Trophoblast cell (in vitro differentiated cells and primary cell): ENCODE results near the gene APMAP.
"Not testable (repeated sequence)": the region's sequence is repeated elsewhere in the genome, so short reads cannot be mapped to it uniquely, and the experiment has no call there.

Source experiments
- DNase-seq, 2 donors: peaks; one replicate each; pipeline ENCODE4 v3.0.0-alpha.2; 2016
- H2AFZ ChIP-seq: 2 replicates; pipeline ENCODE4 v1.6.1; 2013; ENCODE audit warnings: low read length, moderate library complexity, mild to moderate bottlenecking; ENCODE audit not compliant: insufficient read depth, poor library complexity
- H2AK5ac ChIP-seq: 2 replicates; pipeline ENCODE4 v1.6.1; 2013; ENCODE audit warnings: mild to moderate bottlenecking, low read length
- H2BK120ac ChIP-seq: 2 replicates; pipeline ENCODE4 v1.6.1; 2013; ENCODE audit warnings: low read length, mild to moderate bottlenecking, moderate library complexity; ENCODE audit not compliant: insufficient read depth, poor library complexity
- H2BK12ac ChIP-seq: 2 replicates; pipeline ENCODE4 v1.6.1; 2013; ENCODE audit warnings: mild to moderate bottlenecking, low read length, moderate library complexity
- H2BK5ac ChIP-seq: 2 replicates; pipeline ENCODE4 v1.6.1; 2013; ENCODE audit warnings: low read length, low read depth, moderate library complexity, mild to moderate bottlenecking; ENCODE audit not compliant: poor library complexity
- H3K14ac ChIP-seq: 2 replicates; pipeline ENCODE4 v1.6.1; 2013; ENCODE audit warnings: mild to moderate bottlenecking, low read length
- H3K18ac ChIP-seq: 2 replicates; pipeline ENCODE4 v1.6.1; 2013; ENCODE audit warnings: mild to moderate bottlenecking, low read length
- H3K23ac ChIP-seq: 2 replicates; pipeline ENCODE4 v1.6.1; 2013; ENCODE audit warnings: low read length
- H3K27ac ChIP-seq: 2 replicates; pipeline ENCODE4 v1.5.1; 2013; ENCODE audit warnings: low read depth, mild to moderate bottlenecking, inconsistent platforms, low read length, moderate library complexity
- H3K27me3 ChIP-seq: 2 replicates; pipeline ENCODE4 v1.6.1; 2013; ENCODE audit warnings: inconsistent platforms, mild to moderate bottlenecking, low read length, moderate library complexity; ENCODE audit not compliant: insufficient read depth
- H3K36me3 ChIP-seq, 2 experiments: 1 replicate in 1 of 2; 2 replicates in 1 of 2; pipeline ENCODE4 v1.6.1; 2013; ENCODE audit warnings: low read length in 2 of 2, mild to moderate bottlenecking in 2 of 2, moderate library complexity in 1 of 2; ENCODE audit not compliant: insufficient read depth in 2 of 2, control insufficient read depth in 1 of 2
- H3K4ac ChIP-seq: 2 replicates; pipeline ENCODE4 v1.6.1; 2013; ENCODE audit warnings: low read depth, mild to moderate bottlenecking, low read length, moderate library complexity
- H3K4me1 ChIP-seq, 2 experiments: 1 replicate in 1 of 2; 2 replicates in 1 of 2; pipeline ENCODE4 v1.6.1; 2013; ENCODE audit warnings: low read length in 2 of 2, mild to moderate bottlenecking in 2 of 2, moderate library complexity in 1 of 2; ENCODE audit not compliant: insufficient read depth in 2 of 2, control insufficient read depth in 1 of 2
- H3K4me2 ChIP-seq: 2 replicates; pipeline ENCODE4 v1.6.1; 2013; ENCODE audit warnings: inconsistent platforms, mild to moderate bottlenecking, low read length, moderate library complexity
- H3K4me3 ChIP-seq: 2 replicates; pipeline ENCODE4 v1.5.1; 2013; ENCODE audit warnings: mild to moderate bottlenecking, low read depth, low read length, inconsistent platforms
- H3K79me1 ChIP-seq: one replicate; pipeline ENCODE4 v1.6.1; 2013; ENCODE audit warnings: low read length
- H3K79me2 ChIP-seq: 2 replicates; pipeline ENCODE4 v1.6.1; 2013; ENCODE audit warnings: low read length, mild to moderate bottlenecking; ENCODE audit not compliant: control insufficient read depth, insufficient read depth, poor library complexity
- H3K9ac ChIP-seq: 2 replicates; pipeline ENCODE4 v1.6.1; 2013; ENCODE audit warnings: mild to moderate bottlenecking, low read length
- H3K9me3 ChIP-seq: 2 replicates; pipeline ENCODE4 v1.6.1; 2013; ENCODE audit warnings: low read depth, mild to moderate bottlenecking, control low read depth, inconsistent platforms, low read length; ENCODE audit not compliant: insufficient read depth
- H4K12ac ChIP-seq: 2 replicates; pipeline ENCODE4 v1.6.1; 2013; ENCODE audit warnings: low read depth, mild to moderate bottlenecking, low read length, moderate library complexity
- H4K8ac ChIP-seq: 2 replicates; pipeline ENCODE4 v1.6.1; 2013; ENCODE audit warnings: low read depth, mild to moderate bottlenecking, low read length, moderate library complexity
- H4K91ac ChIP-seq: one replicate; pipeline ENCODE4 v1.6.1; 2013; ENCODE audit warnings: low read depth, mild to moderate bottlenecking, low read length, moderate library complexity
- WGBS: extraction: QIAGEN DNeasy Blood & Tissue Kit; methylation state at CpG from one replicate; pipeline ENCODE4 v1.1.7; 2013; ENCODE audit warnings: missing lambda C conversion rate; ENCODE audit not compliant: insufficient read length, insufficient coverage; ENCODE audit errors: extremely low coverage; 5-methylcytosine and 5-hydroxymethylcytosine counted together

The APMAP gene

DNA sequence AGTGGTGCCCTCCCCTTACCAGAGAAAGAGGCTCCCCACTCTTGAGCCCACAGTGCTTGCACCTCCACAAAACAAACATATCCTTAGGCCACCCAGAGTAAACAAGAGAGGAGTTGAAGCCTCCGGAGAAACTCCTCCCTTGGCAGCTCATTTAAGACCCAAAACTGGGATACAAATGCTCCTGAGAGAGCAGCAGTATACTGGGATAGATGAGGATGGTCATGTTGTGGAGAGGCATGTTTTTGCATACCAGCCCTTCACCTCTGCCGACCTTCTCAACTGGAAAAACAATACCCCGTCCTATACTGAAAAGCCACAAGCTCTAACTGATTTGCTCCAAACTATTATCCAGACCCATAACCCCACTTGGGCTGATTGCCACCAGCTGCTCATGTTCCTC is 71.8 kb downstream of the APMAP start:
- not testable (repeated sequence) for H3K4me2 ChIP-seq, H3K18ac ChIP-seq, H2AK5ac ChIP-seq, H3K4ac ChIP-seq, H3K9me3 ChIP-seq, H3K79me1 ChIP-seq, H3K27ac ChIP-seq, H3K9ac ChIP-seq, DNase-seq, H2BK12ac ChIP-seq, H3K36me3 ChIP-seq, H3K23ac ChIP-seq, H4K12ac ChIP-seq, H2BK5ac ChIP-seq, H4K91ac ChIP-seq, H4K8ac ChIP-seq, H3K27me3 ChIP-seq, H3K14ac ChIP-seq, H3K79me2 ChIP-seq, H2AFZ ChIP-seq, H3K4me3 ChIP-seq
- Histone ChIP-seq H2BK120ac (peak overlapping the region; percentile 53), H3K4me1 (peaks cover 8 to 13% of the 10 kb centered on the region in 2 experiments)
- WGBS: no CpG with 5 or more reads among the region's 3 CpGs

DNA sequence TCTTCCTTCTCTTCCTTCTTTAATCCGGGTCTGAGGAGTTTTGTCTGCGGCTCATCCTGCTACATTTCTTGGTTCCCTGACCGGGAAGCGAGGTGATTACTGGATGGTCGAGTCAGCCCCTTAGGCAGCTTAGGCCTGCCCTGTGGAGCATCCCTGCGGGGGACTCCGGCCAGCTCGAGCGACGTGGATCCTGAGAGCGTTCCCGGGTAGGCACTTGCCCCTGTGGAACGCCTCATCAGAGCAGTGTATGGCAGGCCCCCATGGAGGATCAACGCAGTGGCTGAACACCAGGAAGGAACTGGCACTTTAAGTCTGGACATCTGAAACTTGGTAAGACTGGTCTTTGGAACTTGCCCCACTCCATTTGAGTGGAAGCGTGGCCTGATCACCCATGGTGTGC is 72.9 kb downstream of the APMAP start:
- not testable (repeated sequence) for H2AK5ac ChIP-seq, H3K79me1 ChIP-seq, H2BK120ac ChIP-seq, H3K4me3 ChIP-seq, H3K36me3 ChIP-seq, H2BK5ac ChIP-seq, H2AFZ ChIP-seq, H3K23ac ChIP-seq, H3K14ac ChIP-seq, H3K4me2 ChIP-seq, H3K27ac ChIP-seq, H3K4ac ChIP-seq, H3K9me3 ChIP-seq, DNase-seq, H3K79me2 ChIP-seq, H4K8ac ChIP-seq, H4K12ac ChIP-seq, H3K27me3 ChIP-seq, H3K9ac ChIP-seq, H3K18ac ChIP-seq
- no CpG with 5 or more reads among the region's 15 CpGs for WGBS
- peak overlapping the region; percentile 15 for H2BK12ac ChIP-seq
- peaks cover 8 to 13% of the 10 kb centered on the region in 2 experiments for H3K4me1 ChIP-seq
- peak overlapping the region; percentile 13 for H4K91ac ChIP-seq

DNA sequence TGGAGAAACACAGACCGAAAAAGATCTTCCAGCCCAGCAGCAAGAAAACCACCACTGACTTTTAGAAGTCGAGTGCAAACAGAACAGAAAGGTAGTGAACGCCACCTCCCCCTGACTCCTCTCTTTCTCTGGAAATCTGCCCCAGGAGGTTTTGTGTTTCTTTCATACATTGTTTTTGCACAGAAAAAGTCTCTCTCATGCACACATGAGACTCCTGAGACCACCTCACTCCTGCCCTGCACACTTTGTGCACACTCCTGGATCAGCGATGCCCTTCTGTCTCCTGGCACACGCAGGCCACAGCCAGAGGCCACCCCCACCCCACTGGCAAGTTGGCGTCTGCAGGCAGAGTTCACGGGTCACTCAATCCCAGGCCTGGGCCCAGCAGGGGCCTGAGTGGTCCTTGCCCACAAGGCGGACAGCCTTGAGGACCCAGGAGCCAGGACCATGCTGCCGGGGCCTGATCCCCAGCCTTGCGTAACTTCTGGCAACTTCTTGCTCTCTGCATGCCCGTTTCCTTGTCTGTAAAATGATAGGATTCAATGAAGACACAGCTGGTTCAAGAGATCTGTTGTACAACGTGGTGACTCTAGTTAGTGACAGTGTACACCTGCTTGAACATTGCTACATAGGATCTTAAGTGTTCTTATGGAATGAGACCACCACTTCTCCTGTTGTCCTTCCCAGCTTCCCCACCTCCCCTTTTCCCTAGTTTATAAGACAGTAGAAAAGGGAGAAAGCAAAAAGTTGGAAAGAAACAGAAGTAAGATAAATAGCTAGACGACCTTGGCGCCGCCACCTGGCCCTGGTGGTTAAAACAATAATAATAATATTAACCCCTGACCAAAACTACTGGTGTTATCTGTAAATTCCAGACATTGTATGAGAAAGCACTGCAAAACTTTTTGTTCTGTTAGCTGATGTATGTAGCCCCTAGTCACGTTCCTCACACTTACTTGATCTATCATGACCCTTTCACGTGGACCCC is 73.7 kb downstream of the APMAP start:
- Histone ChIP-seq H3K4me2 (no peak overlapping the region), H4K8ac (no peak overlapping the region), H3K36me3 (no peaks in the 10 kb centered on the region), H4K12ac (no peak overlapping the region), H3K9me3 (peaks cover 3% of the 10 kb centered on the region), H2BK120ac (no peak overlapping the region), H4K91ac (no peak overlapping the region), H3K4me1 (peaks cover 8 to 13% of the 10 kb centered on the region in 2 experiments), H3K9ac (no peak overlapping the region), H3K27ac (no peak overlapping the region), H2BK5ac (no peak overlapping the region), H3K79me2 (no peaks in the 10 kb centered on the region), H2BK12ac (no peak overlapping the region), H2AFZ (no peak overlapping the region), H3K4ac (no peak overlapping the region), H3K14ac (no peak overlapping the region), H3K23ac (no peak overlapping the region), H3K79me1 (peaks cover 3% of the 10 kb centered on the region), H3K4me3 (no peak overlapping the region), H3K18ac (no peak overlapping the region), H3K27me3 (no peaks in the 10 kb centered on the region), H2AK5ac (no peak overlapping the region)
- DNase-seq: no peak
- WGBS: no CpG with 5 or more reads among the region's 17 CpGs

DNA sequence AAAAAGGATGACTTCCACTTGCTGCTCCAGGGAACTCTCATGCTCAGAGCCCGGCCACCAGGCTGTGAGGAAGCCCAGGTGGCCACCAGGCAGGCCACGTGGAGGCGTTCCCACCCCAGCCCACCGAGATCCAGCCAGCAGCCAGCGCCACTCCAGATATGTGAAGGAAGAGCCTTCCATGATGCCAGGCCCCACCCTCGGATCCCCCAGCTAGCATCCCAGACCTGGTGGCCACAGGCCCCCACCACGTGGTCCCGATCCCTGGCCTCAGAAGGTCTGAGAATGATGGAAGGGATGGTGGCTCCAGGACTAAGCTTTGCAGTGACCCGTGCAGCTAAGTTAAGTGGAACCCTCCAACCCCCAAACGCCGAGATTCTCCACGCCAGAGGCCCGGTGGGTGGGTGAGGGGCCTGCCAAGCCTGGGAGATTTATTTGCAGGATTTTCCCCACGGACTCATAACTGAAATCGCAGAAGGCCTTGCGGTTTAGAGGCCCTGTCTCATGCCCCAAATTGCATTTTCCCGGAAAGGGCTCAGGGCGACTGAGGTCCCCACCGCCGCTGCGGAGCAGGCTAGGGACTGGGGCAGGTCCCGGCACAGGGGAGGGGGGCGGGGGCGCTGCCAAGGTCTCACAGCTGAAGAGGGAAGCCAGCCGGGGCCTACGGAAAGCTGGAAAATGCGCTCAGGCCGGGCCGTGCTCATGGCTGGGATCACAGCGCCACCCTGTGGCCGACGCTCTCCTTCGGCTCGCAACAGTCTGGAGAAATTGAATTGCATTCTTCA is 74.6 kb downstream of the APMAP start:
- no peaks in the 10 kb centered on the region for H3K36me3 ChIP-seq
- H3K4me3 ChIP-seq: no peak overlapping the region
- no peaks in the 10 kb centered on the region for H3K79me2 ChIP-seq
- H3K27ac ChIP-seq: no peak overlapping the region
- no peaks in the 10 kb centered on the region for H3K27me3 ChIP-seq
- H3K9ac ChIP-seq: no peak overlapping the region
- no peak overlapping the region for H3K4me2 ChIP-seq
- DNase-seq: peak; percentile 42 to 80
- WGBS: no CpG with 5 or more reads among the region's 34 CpGs
- no peak overlapping the region for H4K12ac ChIP-seq
- H2BK5ac ChIP-seq: no peak overlapping the region
- H3K18ac ChIP-seq: no peak overlapping the region
- no peak overlapping the region for H3K14ac ChIP-seq
- H2BK120ac ChIP-seq: no peak overlapping the region
- no peak overlapping the region for H2BK12ac ChIP-seq
- no peak overlapping the region for H3K4ac ChIP-seq
- no peak overlapping the region for H3K23ac ChIP-seq
- peaks cover 8 to 13% of the 10 kb centered on the region in 2 experiments for H3K4me1 ChIP-seq
- H3K9me3 ChIP-seq: peaks cover 3% of the 10 kb centered on the region
- no peak overlapping the region for H2AK5ac ChIP-seq
- H3K79me1 ChIP-seq: peaks cover 3% of the 10 kb centered on the region
- no peak overlapping the region for H2AFZ ChIP-seq
- H4K91ac ChIP-seq: no peak overlapping the region
- no peak overlapping the region for H4K8ac ChIP-seq
